Dermis blood vessel endothelial cell (primary cell): ENCODE measurements around the gene MAGEC1. TPM values are rescaled to one million over a fixed set of nuclear protein-coding genes. Genes with fewer than 3 reads are reported as not detected.
"Not testable (repeated sequence)": the region's sequence is repeated elsewhere in the genome, so short reads cannot be mapped to it uniquely, and the experiment has no call there.

Source experiments
- DNase-seq: peaks from one replicate; pipeline ENCODE4 v3.0.0; 2010
- total RNA-seq: library from RNA; depleted of rRNA; stranded (reverse); fragments of >200 nt; gene quantifications from 2 replicates; pipeline ENCODE4 v1.2.3, GENCODE V29; 2014

The MAGEC1 gene, protein sequence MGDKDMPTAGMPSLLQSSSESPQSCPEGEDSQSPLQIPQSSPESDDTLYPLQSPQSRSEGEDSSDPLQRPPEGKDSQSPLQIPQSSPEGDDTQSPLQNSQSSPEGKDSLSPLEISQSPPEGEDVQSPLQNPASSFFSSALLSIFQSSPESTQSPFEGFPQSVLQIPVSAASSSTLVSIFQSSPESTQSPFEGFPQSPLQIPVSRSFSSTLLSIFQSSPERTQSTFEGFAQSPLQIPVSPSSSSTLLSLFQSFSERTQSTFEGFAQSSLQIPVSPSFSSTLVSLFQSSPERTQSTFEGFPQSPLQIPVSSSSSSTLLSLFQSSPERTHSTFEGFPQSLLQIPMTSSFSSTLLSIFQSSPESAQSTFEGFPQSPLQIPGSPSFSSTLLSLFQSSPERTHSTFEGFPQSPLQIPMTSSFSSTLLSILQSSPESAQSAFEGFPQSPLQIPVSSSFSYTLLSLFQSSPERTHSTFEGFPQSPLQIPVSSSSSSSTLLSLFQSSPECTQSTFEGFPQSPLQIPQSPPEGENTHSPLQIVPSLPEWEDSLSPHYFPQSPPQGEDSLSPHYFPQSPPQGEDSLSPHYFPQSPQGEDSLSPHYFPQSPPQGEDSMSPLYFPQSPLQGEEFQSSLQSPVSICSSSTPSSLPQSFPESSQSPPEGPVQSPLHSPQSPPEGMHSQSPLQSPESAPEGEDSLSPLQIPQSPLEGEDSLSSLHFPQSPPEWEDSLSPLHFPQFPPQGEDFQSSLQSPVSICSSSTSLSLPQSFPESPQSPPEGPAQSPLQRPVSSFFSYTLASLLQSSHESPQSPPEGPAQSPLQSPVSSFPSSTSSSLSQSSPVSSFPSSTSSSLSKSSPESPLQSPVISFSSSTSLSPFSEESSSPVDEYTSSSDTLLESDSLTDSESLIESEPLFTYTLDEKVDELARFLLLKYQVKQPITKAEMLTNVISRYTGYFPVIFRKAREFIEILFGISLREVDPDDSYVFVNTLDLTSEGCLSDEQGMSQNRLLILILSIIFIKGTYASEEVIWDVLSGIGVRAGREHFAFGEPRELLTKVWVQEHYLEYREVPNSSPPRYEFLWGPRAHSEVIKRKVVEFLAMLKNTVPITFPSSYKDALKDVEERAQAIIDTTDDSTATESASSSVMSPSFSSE
- total RNA-seq: not detected in 2 replicates

DNA sequence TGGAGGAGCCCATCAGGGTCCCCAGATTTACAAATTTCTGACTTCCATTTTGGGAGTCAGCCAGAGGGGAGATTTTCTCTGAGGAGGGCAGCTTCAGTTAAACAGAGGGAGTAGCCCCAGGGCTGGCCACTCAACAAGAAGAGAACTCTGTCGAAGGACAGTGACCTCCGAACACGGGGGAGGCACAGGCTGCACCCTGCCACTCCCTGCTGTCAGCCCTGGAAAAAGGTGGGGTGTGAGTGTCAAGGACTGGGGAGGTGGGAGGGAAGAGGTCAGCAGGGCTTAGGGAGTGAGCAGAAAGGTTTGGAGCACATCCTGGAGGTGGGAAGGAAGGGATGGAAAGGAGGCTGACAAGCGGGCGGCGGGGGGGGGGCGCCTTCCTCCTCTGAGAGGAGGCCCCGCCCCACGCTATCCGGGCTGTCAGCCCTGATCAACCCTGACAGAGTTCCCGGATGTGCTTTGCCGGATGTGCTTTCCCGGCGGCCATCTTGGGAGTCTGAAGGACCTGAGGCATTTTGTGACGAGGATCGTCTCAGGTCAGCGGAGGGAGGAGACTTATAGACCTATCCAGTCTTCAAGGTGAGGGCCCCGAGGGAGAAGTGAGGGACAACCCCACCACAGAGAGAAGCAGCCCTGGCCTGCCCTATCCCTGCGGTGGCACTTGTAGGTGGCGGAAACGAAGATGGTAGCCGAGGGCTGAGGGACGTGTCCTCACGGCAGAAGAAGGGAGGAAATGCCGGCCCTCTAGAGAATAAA, at the start of gene MAGEC1:
TSS of gene MAGEC1 (plus strand) at position 495 of the 756 bp plus-strand sequence. CDS start 1,179 bp downstream, outside the sequence.
- no peak for DNase-seq

DNA sequence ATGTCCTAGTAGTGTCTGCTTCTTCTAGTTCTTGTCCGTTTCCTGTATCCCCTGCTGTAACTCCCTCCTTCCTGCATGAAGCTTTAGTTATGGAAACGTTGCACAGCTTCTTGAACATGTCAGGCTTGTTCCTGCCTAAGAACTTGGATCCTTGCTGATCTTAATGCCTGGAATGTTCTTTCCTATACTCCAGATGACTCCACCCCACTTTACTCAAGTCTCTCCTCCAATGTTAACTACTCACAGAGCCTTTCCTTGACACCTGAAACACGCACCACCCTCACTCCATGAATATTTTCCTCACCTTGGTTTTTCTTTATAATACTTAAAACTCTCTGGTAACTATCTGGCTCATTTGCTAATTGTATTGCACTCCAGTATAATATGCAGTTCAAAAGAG, 46.2 kb upstream of the MAGEC1 start:
- DNase-seq: no peak

DNA sequence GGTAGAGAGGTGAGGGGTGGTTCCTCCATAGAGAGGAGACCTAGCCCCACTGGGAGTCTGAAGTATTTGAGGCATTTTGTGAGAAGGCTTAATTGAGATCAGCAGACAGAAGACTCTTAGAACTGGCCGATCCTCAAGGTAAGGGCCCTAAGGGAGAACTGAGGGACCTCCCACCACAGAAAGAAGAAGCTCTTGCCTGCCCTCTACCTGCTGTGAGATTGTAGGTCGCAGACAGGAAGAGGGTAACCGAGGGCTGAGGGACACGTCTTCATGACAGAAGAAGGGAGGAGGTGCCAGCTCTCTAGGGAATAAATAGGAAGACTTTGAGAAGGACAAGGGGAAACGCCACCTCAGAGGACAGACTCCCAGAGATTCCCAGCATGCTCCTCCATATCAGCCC, 24.1 kb upstream of the MAGEC1 start:
- DNase-seq: no peak

DNA sequence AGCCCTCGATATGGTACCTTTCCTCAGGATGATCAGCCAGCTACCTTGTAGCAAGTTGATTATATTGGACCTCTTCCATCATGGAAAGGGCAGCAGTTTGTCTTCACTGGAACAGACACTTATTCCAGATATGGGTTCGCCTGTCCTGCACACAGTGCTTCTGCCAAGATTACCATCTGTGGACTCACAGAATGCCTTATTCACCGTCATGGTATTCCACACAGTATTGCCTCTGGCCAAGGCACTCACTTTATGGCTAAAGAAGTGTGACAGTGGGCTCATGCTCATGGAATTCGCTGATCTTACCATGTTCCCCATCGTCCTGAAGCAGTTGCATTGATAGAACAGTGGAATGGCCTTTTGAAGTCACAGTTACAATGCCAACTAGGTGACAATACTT, 14.9 kb upstream of the MAGEC1 start:
- not testable (repeated sequence) for DNase-seq

- no peak for DNase-seq
Observed at GRCh38 chrX:141894733-141895132, 9.0 kb upstream of the MAGEC1 start.

GRCh38 chrX:141897690-141898089, 6.0 kb upstream of the MAGEC1 start:
- DNase-seq: no peak

- DNase-seq: no peak
Observed at GRCh38 chrX:141902366-141902765, 1.3 kb upstream of the MAGEC1 start.

GRCh38 chrX:141904262-141904661, 568 bp downstream of the MAGEC1 start:
- DNase-seq: no peak

GRCh38 chrX:141917801-141918200, 14.1 kb downstream of the MAGEC1 start:
- no peak for DNase-seq

DNA sequence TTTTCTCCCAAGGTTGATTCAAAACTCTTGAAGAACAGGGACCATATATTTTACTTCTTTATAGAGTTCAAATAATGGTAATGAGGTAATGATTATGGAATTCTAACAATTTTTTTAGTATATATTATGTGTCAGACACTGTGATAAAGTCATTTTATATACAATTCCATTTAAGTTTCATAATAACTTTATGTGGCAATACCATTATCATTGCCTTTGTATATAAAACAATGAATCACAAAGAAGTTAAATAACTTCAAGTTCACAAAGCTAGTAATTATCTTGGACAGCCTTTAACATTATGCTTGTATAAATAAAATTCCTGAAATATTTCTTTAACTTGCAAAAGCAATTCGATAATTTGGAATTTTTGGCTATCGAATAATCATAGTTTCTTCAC, 20.6 kb downstream of the MAGEC1 start:
- no peak for DNase-seq

DNA sequence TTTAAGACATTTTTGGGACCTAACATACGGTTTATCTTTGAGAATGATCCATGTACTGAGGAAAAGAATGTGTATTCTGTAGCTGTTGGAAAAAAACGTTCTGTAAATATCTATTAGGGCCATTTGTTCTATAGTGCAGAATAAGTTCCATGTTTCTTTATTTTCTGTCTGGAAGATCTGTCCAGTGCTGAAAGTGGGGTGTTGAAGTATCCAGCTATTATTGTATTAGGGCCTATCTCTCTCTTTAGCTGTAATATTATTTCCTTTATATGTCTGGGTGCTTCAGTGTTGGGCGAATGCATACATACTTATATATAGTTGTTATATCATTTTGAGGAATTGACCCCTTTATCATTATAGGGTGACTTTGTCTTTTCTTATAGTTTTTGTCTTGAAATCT, 24.7 kb downstream of the MAGEC1 start:
- no peak for DNase-seq

- no peak for DNase-seq
Observed at GRCh38 chrX:141934059-141934641, 30.5 kb downstream of the MAGEC1 start.

- no peak for DNase-seq
Observed at GRCh38 chrX:141935645-141936044, 32.0 kb downstream of the MAGEC1 start.

- DNase-seq: no peak
Observed at GRCh38 chrX:141936080-141936479, 32.4 kb downstream of the MAGEC1 start.

DNA sequence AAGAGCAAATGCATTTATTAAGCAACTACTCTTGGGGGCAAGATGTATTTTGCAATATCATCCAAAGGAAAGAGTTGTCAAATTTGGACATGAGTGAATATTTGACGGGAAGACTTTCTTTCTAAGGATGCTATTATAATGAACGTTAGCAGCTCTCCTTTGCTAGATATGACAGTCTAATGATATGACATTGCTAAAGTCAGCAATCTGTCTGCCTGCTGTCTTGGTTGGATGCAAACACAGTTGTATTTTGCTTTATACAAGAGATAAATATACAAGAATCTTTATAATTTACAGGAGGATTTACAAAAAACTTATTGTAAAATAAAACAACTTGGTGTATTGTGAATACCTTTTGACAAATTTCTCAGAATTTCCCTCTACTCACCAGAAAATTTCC, 37.5 kb downstream of the MAGEC1 start:
- DNase-seq: no peak

- no peak for DNase-seq
Observed at GRCh38 chrX:141945426-141945825, 41.7 kb downstream of the MAGEC1 start.

GRCh38 chrX:141947350-141947749, 43.7 kb downstream of the MAGEC1 start:
- no peak for DNase-seq

DNA sequence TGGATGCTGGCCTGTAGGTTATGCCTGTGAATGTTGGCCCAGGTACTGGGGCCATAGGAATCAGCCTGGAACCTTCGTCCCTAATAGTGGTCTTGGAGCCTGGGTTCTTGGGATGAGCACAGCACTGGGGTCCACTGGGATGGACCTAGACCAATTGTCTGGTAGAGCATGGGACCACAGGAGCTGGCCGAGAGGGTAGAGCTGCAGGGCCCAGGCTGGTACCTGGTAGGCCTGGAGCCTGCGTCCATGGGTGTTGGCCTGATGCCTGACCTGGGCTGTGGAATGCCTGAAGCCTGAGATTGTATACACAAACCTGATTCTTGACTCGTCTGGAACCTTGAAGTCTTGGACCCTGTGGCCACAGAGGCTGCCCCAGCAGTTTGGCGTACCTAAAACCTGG, 48.9 kb downstream of the MAGEC1 start:
- no peak for DNase-seq

GRCh38 chrX:141958675-141959074, 55.0 kb downstream of the MAGEC1 start:
- DNase-seq: no peak
